ENCODE data around the gene KNCN. TPM values are rescaled to one million over a fixed set of nuclear protein-coding genes. Genes with fewer than 3 reads are reported as not detected.

Gene KNCN
- total and polyA plus RNA-seq, 7 donors, result not detected

GRCh38 chr1:46577671-46578070 is 26.2 kb upstream of the KNCN start:
- TF ChIP-seq, protein P1, sequence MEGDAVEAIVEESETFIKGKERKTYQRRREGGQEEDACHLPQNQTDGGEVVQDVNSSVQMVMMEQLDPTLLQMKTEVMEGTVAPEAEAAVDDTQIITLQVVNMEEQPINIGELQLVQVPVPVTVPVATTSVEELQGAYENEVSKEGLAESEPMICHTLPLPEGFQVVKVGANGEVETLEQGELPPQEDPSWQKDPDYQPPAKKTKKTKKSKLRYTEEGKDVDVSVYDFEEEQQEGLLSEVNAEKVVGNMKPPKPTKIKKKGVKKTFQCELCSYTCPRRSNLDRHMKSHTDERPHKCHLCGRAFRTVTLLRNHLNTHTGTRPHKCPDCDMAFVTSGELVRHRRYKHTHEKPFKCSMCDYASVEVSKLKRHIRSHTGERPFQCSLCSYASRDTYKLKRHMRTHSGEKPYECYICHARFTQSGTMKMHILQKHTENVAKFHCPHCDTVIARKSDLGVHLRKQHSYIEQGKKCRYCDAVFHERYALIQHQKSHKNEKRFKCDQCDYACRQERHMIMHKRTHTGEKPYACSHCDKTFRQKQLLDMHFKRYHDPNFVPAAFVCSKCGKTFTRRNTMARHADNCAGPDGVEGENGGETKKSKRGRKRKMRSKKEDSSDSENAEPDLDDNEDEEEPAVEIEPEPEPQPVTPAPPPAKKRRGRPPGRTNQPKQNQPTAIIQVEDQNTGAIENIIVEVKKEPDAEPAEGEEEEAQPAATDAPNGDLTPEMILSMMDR (IDR thresholded peaks at IDR 0.05), result no peak
- TF ChIP-seq POLR2A (IDR thresholded peaks at IDR 0.05) (no peak), EP300 (IDR thresholded peaks at IDR 0.05) (no peak), POLR2AphosphoS5 (IDR thresholded peaks at IDR 0.05) (no peak)
- intact Hi-C loops (cut with DNase I), result no loop called here
- H3K27ac ChIP-seq, result no peak overlapping the region
- H3K4me3 ChIP-seq, result no peak overlapping the region
- H3K9me3 ChIP-seq, result no peaks in the 10 kb centered on the region
- H3K27me3 ChIP-seq, result no peaks in the 10 kb centered on the region
- no peak for DNase-seq
- peaks cover 17 to 78% (median 29%) of the 10 kb centered on the region in 4 donors for H3K36me3 ChIP-seq
- WGBS, 2 donors, result 93% methylated on average over 4 of the region's 4 CpGs
- H3K4me1 ChIP-seq, result peaks cover 0 to 11% (median 3%) of the 10 kb centered on the region in 4 donors

GRCh38 chr1:46576596-46576995 is 25.1 kb upstream of the KNCN start:
- no peak overlapping the region for H3K4me3 ChIP-seq
- 90 to 91% methylated on average over 6 of the region's 6 CpGs for WGBS, 2 donors

DNA sequence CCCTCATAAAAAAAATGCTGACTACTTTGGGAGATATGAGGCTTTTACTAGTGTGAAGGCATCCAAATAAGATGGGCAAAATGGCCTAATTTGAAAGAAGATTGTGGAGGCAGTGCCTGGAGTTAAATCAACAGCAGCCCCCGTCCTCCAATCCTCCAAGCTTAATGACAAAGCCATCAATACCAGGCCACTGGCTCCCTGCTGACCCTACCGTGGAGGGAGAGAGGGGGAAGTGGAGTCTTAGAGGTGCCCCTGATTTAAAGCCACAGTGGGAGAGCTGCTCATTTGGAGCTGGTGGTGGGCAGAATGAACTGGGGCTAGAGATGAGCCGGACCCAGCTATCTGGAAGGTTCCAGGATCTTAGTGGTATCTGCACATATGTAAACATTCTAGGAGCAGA is 24.3 kb upstream of the KNCN start:
- H3K36me3 ChIP-seq, result peaks cover 5 to 64% (median 23%) of the 10 kb centered on the region in 4 donors
- H3K4me1 ChIP-seq, result peaks cover 0 to 11% (median 3%) of the 10 kb centered on the region in 4 donors
- H3K9me3 ChIP-seq, result no peaks in the 10 kb centered on the region
- DNase-seq, result no peak
- no peaks in the 10 kb centered on the region for H3K27me3 ChIP-seq
- H3K4me3 ChIP-seq, result no peak overlapping the region
- 80 to 92% methylated on average over 3 of the region's 3 CpGs for WGBS, 2 donors
- H3K27ac ChIP-seq, result no peak overlapping the region
- TF ChIP-seq POLR2AphosphoS5 (IDR thresholded peaks at IDR 0.05) (no peak), EP300 (IDR thresholded peaks at IDR 0.05) (no peak), POLR2A (IDR thresholded peaks at IDR 0.05) (no peak)
- TF ChIP-seq, protein P1 (IDR thresholded peaks at IDR 0.05), result no peak
- intact Hi-C loops (cut with DNase I), result no loop called here

More at GRCh38 chr1:46576596-46576995, 25.1 kb upstream of the KNCN start:
- no peaks in the 10 kb centered on the region for H3K9me3 ChIP-seq
- peaks cover 6 to 67% (median 23%) of the 10 kb centered on the region in 4 donors for H3K36me3 ChIP-seq
- intact Hi-C loops (cut with DNase I), result no loop called here
- peaks cover 0 to 11% (median 3%) of the 10 kb centered on the region in 4 donors for H3K4me1 ChIP-seq
- no peak overlapping the region for H3K27ac ChIP-seq
- no peaks in the 10 kb centered on the region for H3K27me3 ChIP-seq
- DNase-seq, result no peak
- TF ChIP-seq EP300 (IDR thresholded peaks at IDR 0.05), result no peak
- TF ChIP-seq, protein P1 (IDR thresholded peaks at IDR 0.05), result no peak

DNA sequence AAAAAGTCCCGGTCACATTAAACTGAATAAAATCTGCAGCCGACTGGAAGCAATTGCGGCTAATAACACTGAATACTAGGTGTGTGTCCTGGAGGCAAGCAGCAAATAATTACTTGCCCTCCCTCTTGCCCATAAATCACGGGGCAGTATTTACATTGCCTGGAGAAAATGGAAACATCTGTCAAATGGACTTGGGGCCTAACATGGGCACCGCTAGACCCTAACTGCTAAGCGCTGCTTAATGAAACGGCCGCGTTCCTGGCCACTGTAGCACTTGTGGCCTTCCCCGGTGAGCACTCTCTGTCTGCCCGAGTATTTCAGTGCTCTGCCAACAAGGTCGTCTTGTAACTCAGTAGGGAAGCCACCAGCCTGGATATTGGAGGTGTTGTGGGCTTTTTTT is 23.9 kb upstream of the KNCN start:
- TF ChIP-seq POLR2AphosphoS5 (IDR thresholded peaks at IDR 0.05) (no peak), EP300 (IDR thresholded peaks at IDR 0.05) (no peak), POLR2A (IDR thresholded peaks at IDR 0.05) (no peak)
- TF ChIP-seq, protein P1 (IDR thresholded peaks at IDR 0.05), result no peak
- no peak for DNase-seq
- H3K4me3 ChIP-seq, result no peak overlapping the region
- intact Hi-C loops (cut with DNase I), result no loop called here
- WGBS, 2 donors, result 84 to 89% methylated on average over 12 of the region's 12 CpGs
- H3K27me3 ChIP-seq, result no peaks in the 10 kb centered on the region
- peaks cover 5 to 60% (median 22%) of the 10 kb centered on the region in 4 donors for H3K36me3 ChIP-seq
- peaks cover 0 to 14% (median 4%) of the 10 kb centered on the region in 4 donors for H3K4me1 ChIP-seq
- no peaks in the 10 kb centered on the region for H3K9me3 ChIP-seq
- no peak overlapping the region for H3K27ac ChIP-seq

DNA sequence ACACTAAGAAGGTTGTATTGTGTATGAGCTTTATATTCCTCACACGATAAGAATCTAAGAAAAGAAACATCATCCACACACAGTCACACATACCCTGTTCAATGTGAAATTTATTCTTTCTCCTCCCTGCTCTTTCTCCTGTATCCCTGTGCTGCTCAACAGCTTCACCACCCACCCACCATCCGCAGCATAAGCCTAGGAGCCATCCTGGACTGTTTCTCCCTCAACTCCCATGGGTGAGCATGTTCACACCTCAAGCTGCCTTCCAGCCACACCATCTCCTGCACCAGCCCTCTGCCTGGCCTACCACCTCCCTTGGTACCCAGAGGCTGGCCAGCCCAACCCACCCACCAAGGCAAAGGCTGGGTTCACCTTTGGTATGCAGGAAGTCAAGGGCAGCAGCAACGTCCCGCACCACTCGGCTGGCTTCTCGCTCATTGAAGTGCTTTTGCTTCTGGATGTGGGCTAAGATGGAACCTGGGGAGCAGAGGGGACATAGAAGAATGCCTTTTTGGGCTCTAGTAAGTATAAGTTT is 20.3 kb upstream of the KNCN start:
- DNase-seq, result peak; percentile 45
- intact Hi-C loops (cut with DNase I), result no loop called here
- Histone ChIP-seq H3K9me3 (no peaks in the 10 kb centered on the region), H3K27ac (no peak overlapping the region), H3K4me1 (peaks cover 0 to 30% (median 17%) of the 10 kb centered on the region in 4 donors), H3K4me3 (no peak overlapping the region), H3K36me3 (peaks cover 6 to 44% (median 17%) of the 10 kb centered on the region in 4 donors), H3K27me3 (no peaks in the 10 kb centered on the region)
- TF ChIP-seq, protein P1 (IDR thresholded peaks at IDR 0.05), result no peak
- WGBS, 2 donors, result 95 to 98% methylated on average over 6 of the region's 6 CpGs
